GM18861 (cell line): ENCODE results near the gene CHST7.

Experiments
- ATAC-seq: cut with Tn5 transposase; IDR thresholded peaks from one replicate; pipeline ENCODE4 v1.9.1; 2021; ENCODE audit not compliant: unreplicated experiment

CHST7 gene

DNA sequence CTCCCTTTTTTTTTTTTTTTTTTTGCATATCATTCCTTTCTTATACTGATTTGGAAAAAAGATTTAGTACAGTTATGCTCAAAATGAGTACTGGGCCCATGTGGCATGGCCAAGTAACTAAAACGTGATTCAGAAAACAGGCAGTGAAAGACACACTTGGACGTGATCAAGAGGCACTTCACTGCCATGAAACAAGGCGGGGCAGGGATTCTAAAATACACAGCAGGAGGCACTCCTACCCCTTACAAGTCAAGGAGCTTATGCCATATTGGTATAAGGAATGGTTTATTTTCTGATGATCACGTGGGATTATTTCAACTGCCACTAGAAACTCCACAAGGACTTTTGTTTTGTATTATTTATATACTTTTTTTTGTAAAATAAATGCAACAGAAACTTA is 72.0 kb downstream of the CHST7 start:
- ATAC-seq, result no peak

DNA sequence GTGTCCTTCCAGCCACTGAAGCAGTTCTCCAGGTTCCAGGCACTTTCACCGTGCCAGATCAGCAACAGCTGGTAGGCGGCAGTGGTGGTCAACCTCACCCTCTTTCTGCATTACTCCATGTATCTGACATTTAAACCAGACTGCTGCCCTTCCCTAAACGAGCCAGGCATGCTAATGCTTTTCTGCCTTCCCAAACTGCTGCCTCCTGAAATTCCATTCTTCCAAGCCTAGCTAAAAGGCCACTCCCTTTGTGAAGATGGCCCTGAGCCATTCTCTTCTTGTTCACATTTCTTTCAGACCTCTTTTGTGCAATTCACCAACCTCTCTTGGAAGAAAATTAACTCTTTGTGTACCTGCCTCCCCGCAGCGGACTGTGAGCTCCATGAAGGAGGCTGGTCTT is 73.7 kb downstream of the CHST7 start:
- no peak for ATAC-seq
